GM23248 (cell line): Measurements from ENCODE around the gene CEP290.

ENCODE experiments used
- EZH2 ChIP-seq: fragments of 200-600 bp; sonication (generic); IDR thresholded peaks from 2 replicates; pipeline ENCODE4 v1.6.1; 2018; ENCODE audit warnings: antibody characterized with exemption, mild to moderate bottlenecking; ENCODE audit not compliant: insufficient read depth, poor library complexity, severe bottlenecking
- EZH2phosphoT487 ChIP-seq: fragments of 200-600 bp; sonication (generic); IDR thresholded peaks from 2 replicates; pipeline ENCODE4 v1.6.1; 2018; ENCODE audit warnings: antibody characterized with exemption, moderate library complexity, mild to moderate bottlenecking, low read depth; ENCODE audit not compliant: insufficient read depth

DNA sequence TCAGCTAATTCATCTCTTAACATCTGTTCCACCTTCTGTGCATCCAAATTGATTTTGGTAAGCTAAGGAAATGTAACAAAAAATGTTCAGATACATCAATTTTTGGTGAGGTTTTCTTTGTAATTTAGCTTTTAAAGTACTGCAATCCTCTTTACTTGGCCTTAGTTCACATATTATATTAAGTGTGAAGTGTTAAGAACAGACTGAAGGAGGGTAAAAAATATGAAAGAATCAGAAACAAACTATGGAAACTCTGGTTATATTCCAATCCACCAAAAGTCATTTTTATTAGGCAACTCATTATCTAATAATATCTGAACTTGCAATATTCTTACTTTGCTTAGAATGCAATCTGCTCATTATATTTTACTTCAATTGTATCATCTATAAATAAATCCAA is 49.1 kb downstream of the CEP290 start:
- no peak for TF ChIP-seq EZH2phosphoT487
- no peak for TF ChIP-seq EZH2
